ENCODE results near the gene C22orf39.

C22orf39 gene, protein sequence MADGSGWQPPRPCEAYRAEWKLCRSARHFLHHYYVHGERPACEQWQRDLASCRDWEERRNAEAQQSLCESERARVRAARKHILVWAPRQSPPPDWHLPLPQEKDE

DNA sequence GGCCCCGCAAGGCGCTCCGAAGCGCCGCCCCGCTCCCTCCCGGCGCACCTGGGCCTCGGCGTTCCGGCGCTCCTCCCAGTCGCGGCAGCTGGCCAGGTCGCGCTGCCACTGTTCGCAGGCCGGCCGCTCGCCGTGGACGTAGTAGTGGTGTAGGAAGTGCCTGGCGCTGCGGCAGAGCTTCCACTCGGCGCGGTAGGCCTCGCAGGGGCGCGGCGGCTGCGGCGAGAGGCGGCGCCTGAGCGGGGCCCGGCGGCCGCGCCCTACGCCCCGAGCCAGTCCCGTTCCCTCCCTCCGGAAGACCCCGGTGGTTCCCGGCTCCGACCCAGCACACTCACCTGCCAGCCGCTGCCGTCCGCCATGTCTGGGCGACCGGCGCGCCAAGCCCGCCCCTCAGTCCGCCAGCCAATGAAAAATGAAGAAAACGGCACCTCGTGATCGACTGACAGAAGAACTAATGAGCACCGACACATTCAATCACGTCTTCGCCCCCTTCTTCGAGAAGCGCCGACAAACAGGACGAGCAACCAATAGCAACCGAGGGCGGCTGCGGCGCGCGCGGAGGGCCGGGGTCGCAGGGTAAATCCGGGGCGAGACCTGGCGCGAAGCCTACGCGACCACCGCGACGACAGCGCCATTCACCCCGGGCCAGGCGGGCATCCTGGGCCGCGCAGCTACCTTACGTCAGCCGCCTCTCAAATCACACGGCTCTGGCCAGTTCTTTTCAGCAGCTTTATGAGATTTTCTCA lies at the start of gene C22orf39:
C22orf39 (minus strand) TSS at position 382 of the 746 bp plus-strand sequence; CDS start at position 359, 23 bp downstream.
- H3K9me3 ChIP-seq (replicated peaks in 1 of 11) = no peaks in the 10 kb centered on the region
- no peaks in the 10 kb centered on the region for H3K27me3 ChIP-seq
- peak within 1 kb of the TSS; percentile 88 to 97 (median 95) for H3K9ac ChIP-seq
- H3K4me2 ChIP-seq = peak within 1 kb of the TSS; percentile 80 to 99 (median 96)
- peaks cover 32 to 38% (median 34%) of the 10 kb centered on the region in 10 experiments for H3K4me1 ChIP-seq
- peaks cover 24 to 53% (median 45%) of the 10 kb centered on the region in 11 experiments; a peak in 21 of 22 replicates for H4K20me1 ChIP-seq
- peak within 1 kb of the TSS; percentile 79 to 94 (median 92) for H3K27ac ChIP-seq
- H3K36me3 ChIP-seq = peaks cover 48 to 78% (median 60%) of the 10 kb centered on the region in 11 experiments
- peak within 1 kb of the TSS; percentile 84 to 98 (median 94) for H3K4me3 ChIP-seq
- TF ChIP-seq Cebpa-rat (IDR thresholded peaks at IDR 0.05) = no peak

DNA sequence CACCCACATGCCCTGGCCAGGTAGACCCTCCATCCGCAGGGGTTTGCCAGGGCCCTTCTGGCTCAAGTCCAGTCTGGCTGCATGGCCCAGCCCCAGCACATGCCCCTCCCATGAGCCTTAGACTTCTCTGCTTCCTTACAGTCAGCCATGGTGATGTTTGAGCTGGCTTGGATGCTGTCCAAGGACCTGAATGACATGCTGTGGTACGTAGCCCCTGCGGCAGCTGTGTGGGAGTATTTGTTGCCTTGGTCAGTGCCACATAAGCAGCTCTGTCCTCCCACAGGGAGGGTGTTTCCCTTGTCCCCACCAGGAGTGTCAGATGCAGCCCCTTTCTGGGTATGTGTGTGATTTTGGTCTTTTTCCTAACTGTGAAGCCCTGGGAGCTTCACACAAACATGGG lies 49.7 kb upstream of the C22orf39 start:
- H3K4me3 ChIP-seq = no peak overlapping the region
- no peaks in the 10 kb centered on the region for H3K27me3 ChIP-seq
- H3K9ac ChIP-seq = no peak overlapping the region
- no peaks in the 10 kb centered on the region for H3K9me3 ChIP-seq (replicated peaks in 1 of 11)
- peaks cover 8 to 100% (median 89%) of the 10 kb centered on the region in 11 experiments; a peak in 19 of 22 replicates for H3K36me3 ChIP-seq
- no peak overlapping the region for H3K4me2 ChIP-seq
- peaks cover 0 to 59% (median 0%) of the 10 kb centered on the region in 11 experiments; a peak in 8 of 22 replicates for H4K20me1 ChIP-seq
- TF ChIP-seq Cebpa-rat (IDR thresholded peaks at IDR 0.05) = no peak
- no peaks in the 10 kb centered on the region for H3K4me1 ChIP-seq
- no peak overlapping the region for H3K27ac ChIP-seq

DNA sequence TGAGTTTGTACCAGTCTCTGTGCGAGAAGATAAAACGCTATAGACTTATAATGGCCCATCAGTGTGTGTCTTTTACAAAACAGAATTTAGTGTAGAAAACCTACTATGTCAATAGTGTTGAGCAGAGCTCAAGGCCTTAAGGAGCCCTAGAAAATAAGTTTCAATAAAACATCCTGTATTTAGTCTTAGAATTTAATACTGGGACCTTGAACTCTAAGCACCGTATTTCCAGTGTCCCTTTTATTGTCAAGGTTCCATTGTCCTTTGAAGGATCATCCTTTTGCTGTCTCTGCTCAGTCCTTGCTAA lies 48.8 kb upstream of the C22orf39 start:
- Histone ChIP-seq H3K36me3 (peaks cover 8 to 100% (median 92%) of the 10 kb centered on the region in 11 experiments; a peak in 19 of 22 replicates), H3K4me2 (no peak overlapping the region), H3K9me3 (replicated peaks in 1 of 11) (no peaks in the 10 kb centered on the region), H3K9ac (no peak overlapping the region), H4K20me1 (peaks cover 0 to 59% (median 0%) of the 10 kb centered on the region in 11 experiments; a peak in 8 of 22 replicates), H3K4me3 (no peak overlapping the region), H3K27me3 (no peaks in the 10 kb centered on the region), H3K27ac (no peak overlapping the region), H3K4me1 (no peaks in the 10 kb centered on the region)
- TF ChIP-seq Cebpa-rat (IDR thresholded peaks at IDR 0.05) = no peak

DNA sequence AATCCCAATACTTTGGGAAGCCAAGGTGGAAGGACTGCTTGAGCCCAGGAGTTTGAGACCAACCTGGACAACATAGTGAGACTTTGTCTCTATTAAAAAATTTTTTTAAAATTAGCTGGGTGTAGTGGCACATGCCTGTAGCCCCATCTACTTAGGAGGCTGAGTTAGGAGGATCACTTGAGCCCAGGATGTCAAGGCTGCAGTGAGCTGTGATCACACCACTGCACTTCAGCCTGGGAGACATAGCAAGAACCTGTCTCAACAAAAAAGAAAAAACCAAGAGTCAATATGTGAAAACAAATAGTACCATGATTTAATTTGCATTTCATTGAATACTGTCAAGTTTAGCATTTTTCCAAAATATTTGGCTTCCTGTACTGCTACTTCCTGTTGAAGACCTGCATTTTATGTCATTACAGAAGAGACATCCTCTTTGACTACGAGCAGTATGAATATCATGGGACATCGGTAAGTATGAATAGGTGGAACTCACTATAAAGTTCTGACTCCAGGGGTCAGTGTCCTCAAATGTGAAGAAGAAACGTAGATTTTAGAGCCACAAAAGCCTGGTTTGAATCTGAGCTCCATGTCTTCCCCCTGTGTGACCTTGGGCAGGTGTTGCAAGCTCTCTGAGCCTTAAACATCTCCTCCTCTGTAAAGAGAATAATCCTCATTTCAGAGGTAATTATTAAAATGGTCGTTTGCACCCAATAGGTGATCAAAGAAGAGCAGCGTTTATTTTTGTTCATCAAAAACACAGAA lies 48.2 kb upstream of the C22orf39 start:
- H3K9me3 ChIP-seq (replicated peaks in 1 of 11) = no peaks in the 10 kb centered on the region
- peaks cover 0 to 59% (median 0%) of the 10 kb centered on the region in 11 experiments; a peak in 8 of 22 replicates for H4K20me1 ChIP-seq
- H3K4me1 ChIP-seq = no peaks in the 10 kb centered on the region
- no peak overlapping the region for H3K27ac ChIP-seq
- H3K4me2 ChIP-seq = no peak overlapping the region
- no peaks in the 10 kb centered on the region for H3K27me3 ChIP-seq
- no peak for TF ChIP-seq Cebpa-rat (IDR thresholded peaks at IDR 0.05)
- peaks cover 8 to 100% (median 95%) of the 10 kb centered on the region in 11 experiments; a peak in 19 of 22 replicates for H3K36me3 ChIP-seq
- H3K9ac ChIP-seq = no peak overlapping the region
- H3K4me3 ChIP-seq = no peak overlapping the region

DNA sequence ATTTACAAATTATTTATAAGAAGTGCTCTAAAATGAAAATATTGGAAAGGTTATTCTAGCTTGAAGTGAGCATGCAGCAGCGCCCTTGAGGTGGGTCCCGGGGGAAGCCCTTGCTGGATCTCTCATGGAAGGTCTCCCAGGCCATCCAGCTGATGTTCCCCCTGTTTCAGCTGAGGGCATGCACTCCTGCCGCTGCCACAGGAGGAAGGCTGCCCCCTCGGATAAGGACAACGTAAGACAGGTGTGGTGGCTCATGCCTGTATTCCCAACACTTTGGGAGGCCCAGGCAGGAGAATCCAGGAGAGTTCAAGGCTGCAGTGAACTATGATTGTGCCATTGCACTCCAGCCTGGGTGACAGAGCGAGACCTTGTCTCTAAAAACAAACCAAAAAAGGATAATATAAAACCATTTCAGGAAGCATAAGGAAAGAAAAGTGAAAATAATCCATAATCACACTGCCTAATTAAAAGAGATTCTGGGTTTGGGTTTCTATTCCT lies 47.2 kb upstream of the C22orf39 start:
- Histone ChIP-seq H4K20me1 (peaks cover 0 to 55% (median 0%) of the 10 kb centered on the region in 11 experiments; a peak in 8 of 22 replicates), H3K27me3 (no peaks in the 10 kb centered on the region), H3K4me1 (no peaks in the 10 kb centered on the region), H3K9me3 (replicated peaks in 1 of 11) (no peaks in the 10 kb centered on the region), H3K36me3 (peaks cover 8 to 100% (median 94%) of the 10 kb centered on the region in 11 experiments; a peak in 19 of 22 replicates), H3K27ac (no peak overlapping the region), H3K9ac (no peak overlapping the region), H3K4me3 (no peak overlapping the region), H3K4me2 (no peak overlapping the region)
- TF ChIP-seq Cebpa-rat (IDR thresholded peaks at IDR 0.05) = no peak

DNA sequence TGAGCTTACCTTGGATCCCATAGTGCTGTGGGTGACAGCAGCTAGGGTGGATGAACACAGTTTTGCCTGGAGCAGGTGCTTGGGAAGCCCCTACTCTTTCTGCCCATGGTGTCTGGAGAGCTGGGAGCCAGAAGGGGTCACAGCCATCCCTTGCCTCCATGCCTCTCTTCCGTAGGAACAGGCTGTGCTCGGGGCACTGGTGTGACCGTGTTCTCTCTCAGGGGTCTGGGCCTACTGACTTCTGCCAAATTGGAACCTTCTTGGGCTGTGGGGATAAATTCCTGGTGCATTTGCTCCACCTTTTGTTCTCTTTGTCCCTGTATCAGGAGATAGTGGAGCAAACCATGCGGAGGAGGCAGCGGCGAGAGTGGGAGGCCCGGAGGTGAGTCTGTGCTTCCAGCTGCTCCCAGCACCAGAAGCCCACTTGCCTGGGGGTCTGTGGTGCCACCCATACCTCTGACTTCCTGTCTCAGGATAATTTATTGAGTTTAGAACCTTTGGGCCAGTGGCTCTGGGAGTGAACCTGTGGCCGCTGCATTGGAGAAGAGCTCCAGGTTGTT lies 46.6 kb upstream of the C22orf39 start:
- H3K36me3 ChIP-seq = peaks cover 8 to 100% (median 94%) of the 10 kb centered on the region in 11 experiments; a peak in 19 of 22 replicates
- H4K20me1 ChIP-seq = peaks cover 0 to 50% (median 6%) of the 10 kb centered on the region in 11 experiments; a peak in 9 of 22 replicates
- no peak overlapping the region for H3K9ac ChIP-seq
- no peak overlapping the region for H3K4me2 ChIP-seq
- no peak overlapping the region for H3K27ac ChIP-seq
- H3K4me1 ChIP-seq = no peaks in the 10 kb centered on the region
- H3K27me3 ChIP-seq = no peaks in the 10 kb centered on the region
- no peak for TF ChIP-seq Cebpa-rat (IDR thresholded peaks at IDR 0.05)
- H3K9me3 ChIP-seq (replicated peaks in 1 of 11) = no peaks in the 10 kb centered on the region
- H3K4me3 ChIP-seq = no peak overlapping the region

DNA sequence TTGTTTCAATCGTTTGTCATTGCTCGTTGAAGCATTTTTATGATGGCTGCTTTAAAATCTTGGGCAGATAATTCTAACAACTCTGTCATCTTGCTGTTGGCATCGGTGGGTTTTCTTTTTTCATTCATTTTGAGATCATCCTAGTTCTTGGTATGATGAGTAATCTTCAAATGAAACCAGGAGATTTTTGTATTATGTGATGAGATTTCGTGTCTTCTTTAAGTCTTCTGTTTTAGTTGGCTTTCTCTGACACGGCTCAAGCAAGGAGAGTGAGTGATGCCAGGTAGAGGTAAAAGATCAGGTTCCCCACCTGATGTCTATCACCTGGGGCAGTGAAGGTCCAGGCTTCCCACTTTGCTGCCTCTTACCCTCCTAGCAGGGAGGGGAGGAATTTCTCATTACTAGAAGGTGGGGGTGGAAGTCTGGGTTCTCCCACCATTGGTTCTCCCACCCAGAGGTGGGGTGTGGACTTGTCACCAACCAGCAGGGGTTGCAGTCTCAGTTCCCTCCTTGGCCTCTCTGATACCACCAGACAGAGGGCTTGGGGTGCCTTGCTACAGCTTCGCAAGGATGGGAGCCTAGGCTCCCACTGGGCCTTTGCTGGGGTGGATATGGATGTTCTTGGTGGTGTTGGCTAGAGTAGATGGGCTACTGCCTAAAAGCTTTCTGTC lies 45.1 kb upstream of the C22orf39 start:
- Histone ChIP-seq H3K4me1 (no peaks in the 10 kb centered on the region), H3K27ac (no peak overlapping the region), H3K27me3 (no peaks in the 10 kb centered on the region), H3K9ac (no peak overlapping the region), H4K20me1 (peaks cover 0 to 50% (median 13%) of the 10 kb centered on the region in 11 experiments; a peak in 9 of 22 replicates), H3K9me3 (replicated peaks in 1 of 11) (no peaks in the 10 kb centered on the region), H3K4me3 (no peak overlapping the region), H3K36me3 (peaks cover 8 to 100% (median 94%) of the 10 kb centered on the region in 11 experiments; a peak in 19 of 22 replicates), H3K4me2 (no peak overlapping the region)
- TF ChIP-seq Cebpa-rat (IDR thresholded peaks at IDR 0.05) = no peak

DNA sequence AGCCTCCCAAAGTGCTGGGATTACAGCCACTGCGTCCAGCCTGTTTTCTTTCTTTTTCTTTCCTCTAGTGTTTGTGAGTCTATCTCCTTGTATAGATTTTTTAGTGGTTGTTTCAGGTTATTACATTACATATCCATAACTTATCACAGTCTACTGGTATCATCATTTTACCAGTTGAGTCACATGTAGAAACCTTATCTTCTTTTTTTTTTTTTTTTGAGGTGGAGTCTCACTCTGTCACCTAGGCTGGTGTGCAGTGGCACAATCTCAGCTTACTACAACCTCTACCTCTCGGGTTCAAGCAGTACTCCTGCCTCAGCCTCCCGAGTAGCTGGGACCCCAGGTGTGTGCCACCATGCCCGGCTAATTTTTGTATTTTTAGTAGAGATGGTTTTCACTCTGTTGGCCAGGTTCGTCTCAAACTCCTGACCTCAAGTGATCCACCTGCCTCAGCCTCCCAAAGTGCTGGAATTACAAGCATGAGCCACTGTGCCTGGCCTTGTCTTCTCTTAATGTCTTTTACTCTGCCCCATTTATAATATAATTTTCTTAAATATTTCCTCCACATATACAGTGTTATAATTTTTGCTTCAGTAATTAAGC lies 43.2 kb upstream of the C22orf39 start:
- Histone ChIP-seq H3K4me2 (no peak overlapping the region), H3K36me3 (peaks cover 8 to 100% (median 91%) of the 10 kb centered on the region in 11 experiments; a peak in 19 of 22 replicates), H3K4me3 (no peak overlapping the region), H3K9me3 (replicated peaks in 1 of 11) (no peaks in the 10 kb centered on the region), H3K27me3 (no peaks in the 10 kb centered on the region), H4K20me1 (peaks cover 0 to 45% (median 13%) of the 10 kb centered on the region in 11 experiments; a peak in 9 of 22 replicates), H3K27ac (no peak overlapping the region), H3K9ac (no peak overlapping the region), H3K4me1 (no peaks in the 10 kb centered on the region)
- TF ChIP-seq Cebpa-rat (IDR thresholded peaks at IDR 0.05) = no peak

Measured in BLaER1 treated with 17β-estradiol and CSF1 and Interleukin-3, amounts not matched to agents 10 nM and 100 nM (cell line).